GM23338 (cell line): ENCODE results near the gene PPDPF. TPM values are rescaled to one million over a fixed set of nuclear protein-coding genes. Genes with fewer than 3 reads are reported as not detected.

ENCODE experiments used
- ATAC-seq: fragments of 200-7000 bp; cut with Tn5 transposase; 3 replicates; pipeline ENCODE4 v1.9.1; 2020
- DNase-seq: peaks from one replicate; pipeline ENCODE4 v3.0.0-alpha.2; 2015; ENCODE audit warnings: low spot score
- H2AFZ ChIP-seq: fragments of 200-600 bp; sonication (generic); 2 replicates; pipeline ENCODE4 v1.8.0; 2016; ENCODE audit warnings: antibody characterized with exemption, mild to moderate bottlenecking, moderate library complexity
- H3F3A ChIP-seq: fragments of 200-600 bp; sonication (generic); replicated peaks from 2 replicates; pipeline ENCODE4 v1.8.0; 2017; ENCODE audit warnings: antibody characterized with exemption, mixed run types, low read depth
- H3K27ac ChIP-seq: fragments of 200-600 bp; sonication (generic); 2 replicates; pipeline ENCODE4 v1.6.1; 2016; ENCODE audit warnings: low read depth
- H3K27me3 ChIP-seq: fragments of 200-600 bp; sonication (generic); 2 replicates; pipeline ENCODE4 v1.8.0; 2016; ENCODE audit warnings: mild to moderate bottlenecking, mixed run types, moderate library complexity; ENCODE audit not compliant: insufficient read depth
- H3K36me3 ChIP-seq: fragments of 200-600 bp; sonication (generic); 2 replicates; pipeline ENCODE4 v1.8.0; 2016; ENCODE audit warnings: mild to moderate bottlenecking; ENCODE audit not compliant: insufficient read depth
- H3K4me1 ChIP-seq: fragments of 200-600 bp; sonication (generic); 2 replicates; pipeline ENCODE4 v1.8.0; 2016; ENCODE audit warnings: mild to moderate bottlenecking, moderate library complexity; ENCODE audit not compliant: insufficient read depth
- H3K4me2 ChIP-seq: fragments of 200-600 bp; sonication (generic); 2 replicates; pipeline ENCODE4 v1.7.1; 2017; ENCODE audit warnings: mixed run types
- H3K4me3 ChIP-seq: fragments of 200-600 bp; sonication (generic); 2 replicates; pipeline ENCODE4 v1.6.1; 2016; ENCODE audit warnings: mixed run types
- H3K79me2 ChIP-seq: fragments of 200-600 bp; sonication (generic); replicated peaks from 2 replicates; pipeline ENCODE4 v1.8.0; 2017; ENCODE audit warnings: mild to moderate bottlenecking; ENCODE audit not compliant: insufficient read depth
- H3K9me2 ChIP-seq: fragments of 200-600 bp; sonication (generic); 2 replicates; pipeline ENCODE4 v1.8.0; 2017; ENCODE audit not compliant: insufficient read depth
- H4K20me1 ChIP-seq: fragments of 200-600 bp; sonication (generic); replicated peaks from 2 replicates; pipeline ENCODE4 v1.8.0; 2017; ENCODE audit warnings: mild to moderate bottlenecking; ENCODE audit not compliant: insufficient read depth
- H3K27ac Mint-ChIP-seq: 2 replicates; pipeline ENCODE4 v1.8.0; 2020; ENCODE audit warnings: inconsistent platforms, mild to moderate bottlenecking, moderate library complexity, mixed read lengths
- H3K27me3 Mint-ChIP-seq: 3 replicates; pipeline ENCODE4 v1.8.0; 2022; ENCODE audit warnings: low read depth, mild to moderate bottlenecking, moderate library complexity, mixed read lengths, inconsistent platforms; ENCODE audit not compliant: insufficient read depth, poor library complexity
- H3K36me3 Mint-ChIP-seq: 3 replicates; pipeline ENCODE4 v1.8.0; 2021; ENCODE audit warnings: low read depth, mild to moderate bottlenecking, inconsistent platforms, moderate library complexity, mixed read lengths
- H3K4me1 Mint-ChIP-seq: 3 replicates; pipeline ENCODE4 v1.8.0; 2020; ENCODE audit warnings: mild to moderate bottlenecking, inconsistent platforms, mixed read lengths
- H3K4me3 Mint-ChIP-seq: 3 replicates; pipeline ENCODE4 v1.8.0; 2021; ENCODE audit warnings: moderate library complexity, mild to moderate bottlenecking, inconsistent platforms, mixed read lengths
- H3K9me3 Mint-ChIP-seq: 3 replicates; pipeline ENCODE4 v1.8.0; 2020; ENCODE audit warnings: moderate library complexity, mild to moderate bottlenecking, inconsistent platforms, mixed read lengths
- EZH2 ChIP-seq: fragments of 200-600 bp; sonication (generic); IDR thresholded peaks from one replicate; pipeline ENCODE4 v1.8.0; 2017; ENCODE audit warnings: antibody characterized with exemption, mild to moderate bottlenecking, low read depth; ENCODE audit not compliant: unreplicated experiment
- EZH2phosphoT487 ChIP-seq: fragments of 200-600 bp; sonication (generic); IDR thresholded peaks from one replicate; pipeline ENCODE4 v1.8.1; 2018; ENCODE audit warnings: antibody characterized with exemption; ENCODE audit not compliant: unreplicated experiment
- JUNB ChIP-seq: IDR thresholded peaks from one replicate; pipeline ENCODE4 v1.6.1; 2016; ENCODE audit warnings: antibody characterized with exemption; ENCODE audit not compliant: unreplicated experiment
- POLR2AphosphoS5 ChIP-seq: IDR thresholded peaks from 2 replicates; pipeline ENCODE4 v1.6.1; 2016; ENCODE audit warnings: antibody characterized with exemption, low read depth
- STAT1 ChIP-seq: IDR thresholded peaks from one replicate; pipeline ENCODE4 v1.6.1; 2016; ENCODE audit warnings: antibody characterized with exemption; ENCODE audit not compliant: unreplicated experiment
- ZNF114 ChIP-seq: fragments of 250-450 bp; sonication (Bioruptor Pico); IDR thresholded peaks from 2 replicates; pipeline ENCODE4 v1.5.0; 2020; ENCODE audit warnings: mild to moderate bottlenecking, moderate library complexity
- ZNF462 ChIP-seq: fragments of 250-450 bp; sonication (Bioruptor Pico); IDR thresholded peaks from 2 replicates; pipeline ENCODE4 v1.5.0; 2020; ENCODE audit warnings: mild to moderate bottlenecking, moderate library complexity
- polyA plus RNA-seq: library from polyadenylated mRNA; unstranded; fragments of >200 nt; fragmentation: Nextera tagmentation; extraction: Ambion mirVana; gene quantifications from 2 replicates; pipeline ENCODE4 v1.2.1, GENCODE V29; 2016
- total RNA-seq: library from RNA; depleted of rRNA; stranded (reverse); fragments of >200 nt; shearing (Covaris generic); gene quantifications from 2 replicates; pipeline ENCODE4 v1.2.3, GENCODE V29; 2014
- TF ChIP-seq, protein P1 (sequence below): IDR thresholded peaks from 2 replicates; pipeline ENCODE4 v1.6.1; 2016; ENCODE audit warnings: antibody characterized with exemption
- TF ChIP-seq, protein P2 (sequence below), 2 experiments: fragments of 200-600 bp in 1 of 2; sonication (generic) in 1 of 2; conservative IDR thresholded peaks; 2 replicates each; pipeline versions ENCODE4 v1.5.1 to v1.6.1; 2016 to 2017; ENCODE audit warnings: antibody characterized with exemption in 2 of 2, low read depth in 2 of 2, mild to moderate bottlenecking in 2 of 2, moderate library complexity in 1 of 2
- TF ChIP-seq, protein P3 (sequence below): IDR thresholded peaks from one replicate; pipeline ENCODE4 v1.6.1; 2018; ENCODE audit warnings: antibody characterized with exemption; ENCODE audit not compliant: unreplicated experiment

PPDPF gene
- total and polyA plus RNA-seq, 2 experiments from 2014 or later: 83.9 to 141 TPM

DNA sequence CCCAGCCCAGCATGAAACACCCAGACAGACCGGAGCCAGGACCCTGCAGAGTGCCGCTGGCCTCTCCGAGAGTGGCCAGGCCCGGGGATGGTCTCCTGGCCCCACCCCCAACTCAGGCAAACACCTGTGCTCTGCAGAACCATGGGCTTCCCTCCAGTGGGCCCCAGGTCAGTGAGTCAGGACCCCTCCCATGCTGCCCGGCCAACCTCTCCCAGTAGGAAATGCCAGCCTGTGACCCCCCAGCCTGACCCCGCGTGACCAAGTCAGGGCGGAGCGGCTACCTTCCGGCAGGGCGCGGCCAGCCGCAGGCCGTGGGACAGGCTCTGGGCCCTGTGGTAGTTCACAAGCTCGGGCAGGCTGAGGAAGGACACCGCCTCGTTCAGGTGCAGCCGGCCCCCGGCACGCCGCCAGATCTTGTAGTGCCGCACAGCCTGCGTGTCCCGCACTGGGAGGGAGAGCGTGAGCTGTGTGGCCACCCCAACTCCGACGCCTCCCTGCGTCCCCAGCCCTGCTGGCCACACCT lies 13.4 kb downstream of the PPDPF start (continued):
- TF ChIP-seq ZNF462 (CRISPR knock-in tag): no peak
- no peak for TF ChIP-seq ZNF114 (CRISPR knock-in tag)
- TF ChIP-seq EZH2: no peak
- TF ChIP-seq STAT1: no peak

- Mint-ChIP-seq H3K36me3 (no peaks in the 10 kb centered on the region), H3K4me3 (no peak overlapping the region), H3K27ac (no peak overlapping the region), H3K9me3 (no peaks in the 10 kb centered on the region), H3K4me1 (peaks cover 5% of the 10 kb centered on the region; the same call in 2 of the 3 replicates), H3K27me3 (peaks cover 5% of the 10 kb centered on the region)
- ATAC-seq: no peak
- H3K36me3 ChIP-seq: no peaks in the 10 kb centered on the region
- no peaks in the 10 kb centered on the region for H4K20me1 ChIP-seq
- DNase-seq: no peak
- peaks cover 7% of the 10 kb centered on the region; the same call in 1 of the 2 replicates for H3F3A ChIP-seq
- H2AFZ ChIP-seq: 0 out of 2 replicates have a peak overlapping the region, but pooled peaks have one; percentile 32
- H3K27me3 ChIP-seq: no peaks in the 10 kb centered on the region
- H3K4me3 ChIP-seq: no peak overlapping the region
- no peak overlapping the region for H3K4me2 ChIP-seq
- H3K79me2 ChIP-seq: no peaks in the 10 kb centered on the region
- H3K27ac ChIP-seq: no peak overlapping the region
- no peaks in the 10 kb centered on the region for H3K9me2 ChIP-seq
- H3K4me1 ChIP-seq: no peaks in the 10 kb centered on the region
- TF ChIP-seq EZH2phosphoT487: no peak
- TF ChIP-seq, protein P1, sequence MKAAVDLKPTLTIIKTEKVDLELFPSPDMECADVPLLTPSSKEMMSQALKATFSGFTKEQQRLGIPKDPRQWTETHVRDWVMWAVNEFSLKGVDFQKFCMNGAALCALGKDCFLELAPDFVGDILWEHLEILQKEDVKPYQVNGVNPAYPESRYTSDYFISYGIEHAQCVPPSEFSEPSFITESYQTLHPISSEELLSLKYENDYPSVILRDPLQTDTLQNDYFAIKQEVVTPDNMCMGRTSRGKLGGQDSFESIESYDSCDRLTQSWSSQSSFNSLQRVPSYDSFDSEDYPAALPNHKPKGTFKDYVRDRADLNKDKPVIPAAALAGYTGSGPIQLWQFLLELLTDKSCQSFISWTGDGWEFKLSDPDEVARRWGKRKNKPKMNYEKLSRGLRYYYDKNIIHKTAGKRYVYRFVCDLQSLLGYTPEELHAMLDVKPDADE: no peak
- no peak for TF ChIP-seq JUNB
- TF ChIP-seq, protein P2, sequence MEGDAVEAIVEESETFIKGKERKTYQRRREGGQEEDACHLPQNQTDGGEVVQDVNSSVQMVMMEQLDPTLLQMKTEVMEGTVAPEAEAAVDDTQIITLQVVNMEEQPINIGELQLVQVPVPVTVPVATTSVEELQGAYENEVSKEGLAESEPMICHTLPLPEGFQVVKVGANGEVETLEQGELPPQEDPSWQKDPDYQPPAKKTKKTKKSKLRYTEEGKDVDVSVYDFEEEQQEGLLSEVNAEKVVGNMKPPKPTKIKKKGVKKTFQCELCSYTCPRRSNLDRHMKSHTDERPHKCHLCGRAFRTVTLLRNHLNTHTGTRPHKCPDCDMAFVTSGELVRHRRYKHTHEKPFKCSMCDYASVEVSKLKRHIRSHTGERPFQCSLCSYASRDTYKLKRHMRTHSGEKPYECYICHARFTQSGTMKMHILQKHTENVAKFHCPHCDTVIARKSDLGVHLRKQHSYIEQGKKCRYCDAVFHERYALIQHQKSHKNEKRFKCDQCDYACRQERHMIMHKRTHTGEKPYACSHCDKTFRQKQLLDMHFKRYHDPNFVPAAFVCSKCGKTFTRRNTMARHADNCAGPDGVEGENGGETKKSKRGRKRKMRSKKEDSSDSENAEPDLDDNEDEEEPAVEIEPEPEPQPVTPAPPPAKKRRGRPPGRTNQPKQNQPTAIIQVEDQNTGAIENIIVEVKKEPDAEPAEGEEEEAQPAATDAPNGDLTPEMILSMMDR (conservative IDR thresholded peaks at IDR 0.05; ENCODE audit: low read depth in 2 of 2): no peak
- TF ChIP-seq POLR2AphosphoS5: no peak
- TF ChIP-seq, protein P3, sequence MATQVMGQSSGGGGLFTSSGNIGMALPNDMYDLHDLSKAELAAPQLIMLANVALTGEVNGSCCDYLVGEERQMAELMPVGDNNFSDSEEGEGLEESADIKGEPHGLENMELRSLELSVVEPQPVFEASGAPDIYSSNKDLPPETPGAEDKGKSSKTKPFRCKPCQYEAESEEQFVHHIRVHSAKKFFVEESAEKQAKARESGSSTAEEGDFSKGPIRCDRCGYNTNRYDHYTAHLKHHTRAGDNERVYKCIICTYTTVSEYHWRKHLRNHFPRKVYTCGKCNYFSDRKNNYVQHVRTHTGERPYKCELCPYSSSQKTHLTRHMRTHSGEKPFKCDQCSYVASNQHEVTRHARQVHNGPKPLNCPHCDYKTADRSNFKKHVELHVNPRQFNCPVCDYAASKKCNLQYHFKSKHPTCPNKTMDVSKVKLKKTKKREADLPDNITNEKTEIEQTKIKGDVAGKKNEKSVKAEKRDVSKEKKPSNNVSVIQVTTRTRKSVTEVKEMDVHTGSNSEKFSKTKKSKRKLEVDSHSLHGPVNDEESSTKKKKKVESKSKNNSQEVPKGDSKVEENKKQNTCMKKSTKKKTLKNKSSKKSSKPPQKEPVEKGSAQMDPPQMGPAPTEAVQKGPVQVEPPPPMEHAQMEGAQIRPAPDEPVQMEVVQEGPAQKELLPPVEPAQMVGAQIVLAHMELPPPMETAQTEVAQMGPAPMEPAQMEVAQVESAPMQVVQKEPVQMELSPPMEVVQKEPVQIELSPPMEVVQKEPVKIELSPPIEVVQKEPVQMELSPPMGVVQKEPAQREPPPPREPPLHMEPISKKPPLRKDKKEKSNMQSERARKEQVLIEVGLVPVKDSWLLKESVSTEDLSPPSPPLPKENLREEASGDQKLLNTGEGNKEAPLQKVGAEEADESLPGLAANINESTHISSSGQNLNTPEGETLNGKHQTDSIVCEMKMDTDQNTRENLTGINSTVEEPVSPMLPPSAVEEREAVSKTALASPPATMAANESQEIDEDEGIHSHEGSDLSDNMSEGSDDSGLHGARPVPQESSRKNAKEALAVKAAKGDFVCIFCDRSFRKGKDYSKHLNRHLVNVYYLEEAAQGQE: no peak
- TF ChIP-seq STAT1: no peak
- no peak for TF ChIP-seq ZNF114 (CRISPR knock-in tag)
Observed at GRCh38 chr20:63534427-63534830, 13.9 kb downstream of the PPDPF start.
